GM19351 (cell line): ENCODE data around the gene MBNL3.
"Not testable (repeated sequence)": the region's sequence is repeated elsewhere in the genome, so short reads cannot be mapped to it uniquely, and the experiment has no call there.

ENCODE experiments used
- ATAC-seq: cut with Tn5 transposase; IDR thresholded peaks from one replicate; pipeline ENCODE4 v1.9.1; 2021; ENCODE audit warnings: mild to moderate bottlenecking, moderate library complexity; ENCODE audit not compliant: unreplicated experiment

MBNL3 gene

GRCh38 chrX:132384301-132384700 lies 104.5 kb downstream of the MBNL3 start:
- ATAC-seq, result no peak

GRCh38 chrX:132382068-132382467 lies 106.8 kb downstream of the MBNL3 start:
- no peak for ATAC-seq

GRCh38 chrX:132378281-132378680 lies 110.6 kb downstream of the MBNL3 start:
- no peak for ATAC-seq

- ATAC-seq, result no peak
These were observed 112.9 kb downstream of the MBNL3 start for GRCh38 chrX:132375941-132376340.

GRCh38 chrX:132373610-132374009 lies 115.2 kb downstream of the MBNL3 start:
- no peak for ATAC-seq

GRCh38 chrX:132369617-132370326 lies 119.1 kb downstream of the MBNL3 start:
- no peak for ATAC-seq

- ATAC-seq, result no peak
These were observed 120.9 kb downstream of the MBNL3 start for GRCh38 chrX:132367984-132368383.

- ATAC-seq, result no peak
These were observed 121.5 kb downstream of the MBNL3 start for GRCh38 chrX:132367314-132367713.

- no peak for ATAC-seq
These were observed 123.3 kb downstream of the MBNL3 start for GRCh38 chrX:132365490-132365889.

GRCh38 chrX:132364313-132364712 lies 124.5 kb downstream of the MBNL3 start:
- no peak for ATAC-seq

- no peak for ATAC-seq
These were observed 135.4 kb downstream of the MBNL3 start for GRCh38 chrX:132353430-132353829.

GRCh38 chrX:132336172-132336571 lies 152.7 kb downstream of the MBNL3 start:
- ATAC-seq, result no peak

- ATAC-seq, result peak; percentile 60
These were observed 155.5 kb downstream of the MBNL3 start for GRCh38 chrX:132333351-132333750.

- ATAC-seq, result no peak
These were observed 157.3 kb downstream of the MBNL3 start for GRCh38 chrX:132331532-132331931.

GRCh38 chrX:132331000-132331399 lies 157.8 kb downstream of the MBNL3 start:
- no peak for ATAC-seq

- ATAC-seq, result no peak
These were observed 158.6 kb downstream of the MBNL3 start for GRCh38 chrX:132330156-132330729.

GRCh38 chrX:132326960-132327359 lies 161.9 kb downstream of the MBNL3 start:
- not testable (repeated sequence) for ATAC-seq
